HepG2 (cell line): ENCODE measurements around the gene GRAMD2A. TPM values are rescaled to one million over a fixed set of nuclear protein-coding genes. Genes with fewer than 3 reads are reported as not detected.

Source experiments
- ATAC-seq: fragments of 200-7000 bp; cut with Tn5 transposase; 3 replicates; pipeline ENCODE4 v1.9.1; 2020; ENCODE audit warnings: mild to moderate bottlenecking, moderate library complexity
- BruUV-seq: library from RNA; stranded (reverse); fragments of 400-500 nt; replicated peaks from 2 replicates; lab custom pipeline; 2021; lab: Mats Ljungman, UMichigan
- CTCF ChIA-PET: fragments of 300-600 bp; formaldehyde crosslinking; extraction: SDS; loops from one replicate; lab custom pipeline; 2021; ENCODE audit warnings: low total read pairs, inconsistent platforms, low intra/inter-chr PET ratio; lab: Yijun Ruan, JAX
- POLR2A ChIA-PET: fragments of 350-600 bp; sonication (Branson Sonifier 250); formaldehyde crosslinking; loops from one replicate; lab custom pipeline; 2020; ENCODE audit warnings: antibody characterized with exemption, inconsistent platforms; lab: Yijun Ruan, JAX
- DNase-seq: peaks from one replicate; pipeline ENCODE4 v3.0.0-alpha.2; 2015; ENCODE audit warnings: low spot score
- FAIRE-seq: peaks from 3 replicates; lab custom pipeline; 2011; peaks lifted over from hg19 to GRCh38; lab: Jason Lieb, UNC
- H2AFZ ChIP-seq: one replicate; pipeline ENCODE4 v1.6.1; 2011; ENCODE audit warnings: low read length, inconsistent platforms
- H3K27ac ChIP-seq: fragments of 300-600 bp; 3 replicates; pipeline ENCODE4 v1.8.0; 2011; ENCODE audit warnings: mixed run types, mild to moderate bottlenecking, mixed read lengths, low read length, inconsistent platforms; ENCODE audit not compliant: insufficient read depth; ENCODE audit errors: extremely low read length
- H3K27me3 ChIP-seq, 2 experiments: fragments of 200-600 bp in 1 of 2; 2 replicates in 1 of 2; 3 replicates in 1 of 2; pipeline versions ENCODE4 v1.6.0 to v1.8.0; 2011; ENCODE audit warnings: low read length in 2 of 2, mild to moderate bottlenecking in 2 of 2, moderate library complexity in 2 of 2, inconsistent platforms in 1 of 2; ENCODE audit not compliant: insufficient read depth in 2 of 2, control insufficient read depth in 1 of 2
- H3K36me3 ChIP-seq, 2 experiments: fragments of 200-600 bp in 1 of 2; replicated peaks in 1 of 2; 2 replicates in 1 of 2; 3 replicates in 1 of 2; pipeline versions ENCODE4 v1.5.1 to v1.8.0; 2011; ENCODE audit warnings: low read length in 2 of 2, inconsistent platforms in 1 of 2; ENCODE audit not compliant: insufficient read depth in 2 of 2, control insufficient read depth in 1 of 2
- H3K4me1 ChIP-seq: 2 replicates; pipeline ENCODE4 v1.5.1; 2012; ENCODE audit warnings: low read length, inconsistent platforms; ENCODE audit not compliant: insufficient read depth
- H3K4me2 ChIP-seq: 2 replicates; pipeline ENCODE4 v1.6.0; 2011; ENCODE audit warnings: low read depth, low read length, inconsistent platforms
- H3K4me3 ChIP-seq, 3 experiments: fragments of 200-600 bp in 1 of 3; sonication (generic), shearing (Covaris generic) in 1 of 3; replicated peaks in 1 of 3; 2 replicates each; pipeline ENCODE4 v1.5.1; 2011 to 2016; ENCODE audit warnings: low read length in 3 of 3, inconsistent platforms in 2 of 3, low read depth in 2 of 3, mild to moderate bottlenecking in 2 of 3, control low read depth in 1 of 3, mixed read lengths in 1 of 3; ENCODE audit not compliant: insufficient read depth in 1 of 3
- H3K79me2 ChIP-seq: one replicate; pipeline ENCODE4 v1.6.1; 2011; ENCODE audit warnings: low read length, inconsistent platforms; ENCODE audit not compliant: insufficient read depth
- H3K9ac ChIP-seq: 2 replicates; pipeline ENCODE4 v1.6.0; 2011; ENCODE audit warnings: mild to moderate bottlenecking, low read depth, low read length, inconsistent platforms; ENCODE audit not compliant: insufficient read depth
- H3K9me3 ChIP-seq: 2 replicates; pipeline ENCODE4 v1.5.1; 2012; ENCODE audit warnings: mild to moderate bottlenecking, low read length
- H4K20me1 ChIP-seq: 2 replicates; pipeline ENCODE4 v1.6.0; 2011; ENCODE audit warnings: inconsistent platforms, mild to moderate bottlenecking, low read length, moderate library complexity; ENCODE audit not compliant: insufficient read depth
- GATAD1 ChIP-seq: IDR thresholded peaks from 2 replicates; pipeline ENCODE4 v1.6.1; 2016; ENCODE audit warnings: missing genetic modification reagents, missing compliant biosample characterization
- HCFC1 ChIP-seq: fragments of 150-350 bp; IDR thresholded peaks from 2 replicates; pipeline ENCODE4 v1.6.1; 2014; ENCODE audit warnings: low read depth, low read length
- IRF9 ChIP-seq: sonication (generic); formaldehyde crosslinking; IDR thresholded peaks from 2 replicates; pipeline ENCODE4 v1.8.0; 2022; ENCODE audit warnings: missing genetic modification reagents, mild to moderate bottlenecking, borderline replicate concordance
- POLR2AphosphoS5 ChIP-seq: IDR thresholded peaks from 2 replicates; pipeline ENCODE4 v1.6.1; 2012; ENCODE audit warnings: low read depth, low read length
- POLR2G ChIP-seq: fragments of 200-400 bp; formaldehyde crosslinking; IDR thresholded peaks from 2 replicates; pipeline ENCODE4 v1.6.1; 2018; ENCODE audit warnings: mild to moderate bottlenecking, low read depth, low read length, moderate library complexity
- REL ChIP-seq: sonication (generic); formaldehyde crosslinking; conservative IDR thresholded peaks from 2 replicates; pipeline ENCODE4 v1.8.0; 2022; ENCODE audit warnings: mild to moderate bottlenecking, missing genetic modification reagents, moderate library complexity
- SALL1 ChIP-seq: sonication (generic); formaldehyde crosslinking; IDR thresholded peaks from 2 replicates; pipeline ENCODE4 v1.8.0; 2022; ENCODE audit warnings: mild to moderate bottlenecking, missing genetic modification reagents
- STAT5B ChIP-seq: sonication (generic); formaldehyde crosslinking; IDR thresholded peaks from 2 replicates; pipeline ENCODE4 v1.4.0; 2020; ENCODE audit warnings: missing genetic modification reagents
- ZBTB3 ChIP-seq: sonication (generic); formaldehyde crosslinking; IDR thresholded peaks from 2 replicates; pipeline ENCODE4 v1.4.0; 2020; ENCODE audit warnings: low read depth, mild to moderate bottlenecking, moderate library complexity, missing genetic modification reagents, borderline replicate concordance
- ZNF234 ChIP-seq: sonication (generic); formaldehyde crosslinking; conservative IDR thresholded peaks from 2 replicates; pipeline ENCODE4 v1.5.1; 2020; ENCODE audit warnings: mild to moderate bottlenecking, missing genetic modification reagents
- ZNF317 ChIP-seq: sonication (generic); formaldehyde crosslinking; IDR thresholded peaks from 2 replicates; pipeline ENCODE4 v1.5.0; 2020; ENCODE audit warnings: mild to moderate bottlenecking, missing genetic modification reagents
- ZNF605 ChIP-seq: sonication (generic); formaldehyde crosslinking; IDR thresholded peaks from 2 replicates; pipeline ENCODE4 v1.8.0; 2022; ENCODE audit warnings: mild to moderate bottlenecking, missing genetic modification reagents
- ZNF687 ChIP-seq: sonication (generic); formaldehyde crosslinking; IDR thresholded peaks from 2 replicates; pipeline ENCODE4 v1.5.1; 2020; ENCODE audit warnings: mild to moderate bottlenecking, missing genetic modification reagents, moderate library complexity
- ZNF775 ChIP-seq: sonication (generic); formaldehyde crosslinking; IDR thresholded peaks from 2 replicates; pipeline ENCODE4 v1.4.0; 2020; ENCODE audit warnings: missing genetic modification reagents, mild to moderate bottlenecking, moderate library complexity, borderline replicate concordance
- WGBS: methylation state at CpG from one replicate; pipeline ENCODE4 v1.1.6; 2017; ENCODE audit warnings: low lambda C conversion rate; 5-methylcytosine and 5-hydroxymethylcytosine counted together
- in situ Hi-C: cut with HindIII; loops from 2 replicates; pipeline ENCODE4 v1.10.0; 2017; ENCODE audit warnings: low pct_unique_long_range_greater_than_20kb; ENCODE audit not compliant: extremely low pct_ligation_motif_present
- intact Hi-C: fragments of 100-400 bp; cut with micrococcal nuclease; formaldehyde crosslinking; loops from one replicate; pipeline ENCODE4 v1.10.0; 2022; ENCODE audit not compliant: unreplicated experiment
- polyA plus RNA-seq, 8 experiments: library from polyadenylated mRNA; depleted of rRNA in 3 of 8; stranded (reverse) in 7 of 8; unstranded in 1 of 8; fragments of >200 nt; fragmentation: Illumina TruSeq in 4 of 8; extraction: Trizol in 4 of 8; gene quantifications; 2 replicates each; pipeline versions ENCODE4 v1.2.1 to v1.2.3, GENCODE V29; 2011 to 2016; ENCODE audit warnings: low read depth in 4 of 8, missing spikeins in 1 of 8, mixed read lengths in 1 of 8; ENCODE audit not compliant: insufficient read depth in 1 of 8
- total RNA-seq, 5 experiments: library from RNA; depleted of rRNA; stranded (reverse); fragments of >200 nt; fragmentation: Illumina TruSeq; extraction: Trizol; gene quantifications; 2 replicates each; pipeline ENCODE4 v1.2.3, GENCODE V29; 2016; ENCODE audit warnings: low read depth in 1 of 5

The GRAMD2A gene
- total and polyA plus RNA-seq, 2 of the 13 experiments (the other 11 are each of a cell fraction or from before 2014, with no cell fraction given) = 0.04 TPM; not detected in 1

- CTCF ChIA-PET = no interaction called here
- POLR2A ChIA-PET = no interaction called here
- in situ Hi-C loops (no loop called here), intact Hi-C loops (no loop called here)
- Histone ChIP-seq H3K4me2 (no peak overlapping the region), H3K4me3 (no peak overlapping the region), H4K20me1 (peaks cover 93% of the 10 kb centered on the region), H3K79me2 (peaks cover 95% of the 10 kb centered on the region), H3K36me3 (peaks cover 22 to 64% of the 10 kb centered on the region in 2 experiments), H3K9ac (no peak overlapping the region), H3K4me1 (peaks cover 94% of the 10 kb centered on the region), H3K27me3 (no peaks in the 10 kb centered on the region), H3K27ac (no peak overlapping the region), H3K9me3 (no peaks in the 10 kb centered on the region), H2AFZ (no peak overlapping the region)
- WGBS = 95% methylated on average over 10 of the region's 10 CpGs
- TF ChIP-seq ZNF605 (CRISPR knock-in tag) (0 out of 2 replicates have a peak, but pooled peaks have one; percentile 20), POLR2G (peak; percentile 29; the same call in 1 of the 2 replicates), GATAD1 (no peak)
- ATAC-seq (no peak), FAIRE-seq (no peak), DNase-seq (no peak)
- BruUV-seq = no TSS peak
These were observed 25.7 kb upstream of the GRAMD2A start for GRCh38 chr15:72223278-72223677.

- WGBS = 93% methylated on average over 4 of the region's 4 CpGs
- ChIA-PET CTCF (no interaction called here), POLR2A (no interaction called here)
- FAIRE-seq = no peak
- Histone ChIP-seq H3K9ac (no peak overlapping the region), H3K27ac (no peak overlapping the region), H3K4me1 (peaks cover 91% of the 10 kb centered on the region), H2AFZ (no peak overlapping the region), H4K20me1 (peaks cover 93% of the 10 kb centered on the region), H3K27me3 (no peaks in the 10 kb centered on the region), H3K4me2 (peak overlapping the region; percentile 5; the same call in 1 of the 2 replicates), H3K79me2 (peaks cover 86% of the 10 kb centered on the region), H3K36me3 (peaks cover 24 to 73% of the 10 kb centered on the region in 2 experiments), H3K4me3 (no peak overlapping the region; a peak in 1 of 6 replicates), H3K9me3 (no peaks in the 10 kb centered on the region)
- ATAC-seq = no peak
- intact Hi-C loops (no loop called here), in situ Hi-C loops (no loop called here)
- no peak for DNase-seq
- no TSS peak for BruUV-seq
- no peak for TF ChIP-seq HCFC1
- TF ChIP-seq ZNF687 = peak; percentile 28; the same call in 1 of the 2 replicates
- TF ChIP-seq ZNF317 = no peak
- TF ChIP-seq SALL1 (CRISPR knock-in tag) = no peak
- no peak for TF ChIP-seq STAT5B (CRISPR knock-in tag)
- no peak for TF ChIP-seq ZNF234
- peak; percentile 40; the same call in 1 of the 2 replicates for TF ChIP-seq POLR2AphosphoS5
- TF ChIP-seq IRF9 (CRISPR knock-in tag) = no peak
- no peak for TF ChIP-seq ZNF775 (CRISPR knock-in tag)
- TF ChIP-seq REL (CRISPR knock-in tag) = no peak
- TF ChIP-seq ZBTB3 (CRISPR knock-in tag) = no peak
These were observed 24.8 kb upstream of the GRAMD2A start for GRCh38 chr15:72222393-72222792.
